ENCODE results near the gene GRK2.

DNA sequence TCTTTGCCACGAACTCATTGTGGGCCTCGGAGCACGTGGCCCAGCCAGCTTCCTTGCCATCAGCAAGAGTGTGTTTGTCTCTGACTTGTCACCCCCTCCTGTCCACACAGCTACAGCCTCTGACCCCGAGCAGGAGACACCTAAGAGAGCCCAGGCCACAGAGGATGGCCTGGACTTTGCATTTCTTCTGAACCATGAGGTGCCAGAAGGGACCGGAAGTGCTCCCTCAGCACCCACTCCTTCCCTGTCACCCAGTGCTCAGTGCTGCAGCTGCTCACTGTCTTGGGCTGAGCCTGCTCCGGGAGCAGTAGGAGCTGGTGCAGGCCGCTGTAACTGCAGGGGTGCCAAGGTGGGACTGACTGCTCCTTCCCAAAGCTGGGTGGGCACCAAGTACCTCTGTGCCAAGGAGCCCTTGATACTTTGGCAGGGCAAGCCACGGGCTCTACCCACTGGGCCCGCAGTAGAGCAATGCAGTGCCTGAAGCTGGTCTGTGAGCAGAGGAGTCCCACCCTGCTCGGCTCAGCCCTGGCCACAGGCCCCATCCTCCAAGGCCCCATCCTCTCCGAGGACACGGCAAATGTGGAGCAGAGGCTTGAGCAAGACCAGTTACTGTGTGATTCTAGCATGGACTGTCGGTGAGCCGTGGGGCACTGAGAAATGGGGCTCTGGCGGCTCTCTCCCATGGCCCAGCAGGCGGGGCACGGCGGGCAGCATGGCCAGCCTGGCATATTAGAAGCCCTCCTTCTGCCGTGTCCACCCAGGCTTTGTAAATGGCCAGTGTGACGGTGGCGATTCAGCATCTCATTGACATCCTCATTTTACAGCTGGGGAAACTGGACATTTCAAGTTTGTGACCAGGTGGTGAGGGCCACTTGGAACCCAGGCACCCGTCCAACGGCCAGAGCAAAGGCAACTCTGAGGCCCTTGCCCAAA lies 6.3 kb downstream of the GRK2 start:
- TF ChIP-seq YY1 (IDR thresholded peaks at IDR 0.05; ENCODE audit: low read depth) (no peak), EP300 (IDR thresholded peaks at IDR 0.05; ENCODE audit: borderline replicate concordance) (no peak), CEBPB (IDR thresholded peaks at IDR 0.05) (no peak), TAF1 (IDR thresholded peaks at IDR 0.05; ENCODE audit: low read depth) (no peak), RAD21 (IDR thresholded peaks at IDR 0.05; ENCODE audit: low read depth) (no peak), FOXM1 (IDR thresholded peaks at IDR 0.05; ENCODE audit: borderline replicate concordance, low read depth) (no peak), ZBTB7A (IDR thresholded peaks at IDR 0.05; ENCODE audit: low read depth) (no peak), CREB1 (IDR thresholded peaks at IDR 0.05; ENCODE audit: low read depth) (no peak), TEAD4 (IDR thresholded peaks at IDR 0.05) (no peak), TCF12 (IDR thresholded peaks at IDR 0.05; ENCODE audit: low read depth) (no peak), EGR1 (IDR thresholded peaks at IDR 0.05) (no peak)
- TF ChIP-seq, protein P1, sequence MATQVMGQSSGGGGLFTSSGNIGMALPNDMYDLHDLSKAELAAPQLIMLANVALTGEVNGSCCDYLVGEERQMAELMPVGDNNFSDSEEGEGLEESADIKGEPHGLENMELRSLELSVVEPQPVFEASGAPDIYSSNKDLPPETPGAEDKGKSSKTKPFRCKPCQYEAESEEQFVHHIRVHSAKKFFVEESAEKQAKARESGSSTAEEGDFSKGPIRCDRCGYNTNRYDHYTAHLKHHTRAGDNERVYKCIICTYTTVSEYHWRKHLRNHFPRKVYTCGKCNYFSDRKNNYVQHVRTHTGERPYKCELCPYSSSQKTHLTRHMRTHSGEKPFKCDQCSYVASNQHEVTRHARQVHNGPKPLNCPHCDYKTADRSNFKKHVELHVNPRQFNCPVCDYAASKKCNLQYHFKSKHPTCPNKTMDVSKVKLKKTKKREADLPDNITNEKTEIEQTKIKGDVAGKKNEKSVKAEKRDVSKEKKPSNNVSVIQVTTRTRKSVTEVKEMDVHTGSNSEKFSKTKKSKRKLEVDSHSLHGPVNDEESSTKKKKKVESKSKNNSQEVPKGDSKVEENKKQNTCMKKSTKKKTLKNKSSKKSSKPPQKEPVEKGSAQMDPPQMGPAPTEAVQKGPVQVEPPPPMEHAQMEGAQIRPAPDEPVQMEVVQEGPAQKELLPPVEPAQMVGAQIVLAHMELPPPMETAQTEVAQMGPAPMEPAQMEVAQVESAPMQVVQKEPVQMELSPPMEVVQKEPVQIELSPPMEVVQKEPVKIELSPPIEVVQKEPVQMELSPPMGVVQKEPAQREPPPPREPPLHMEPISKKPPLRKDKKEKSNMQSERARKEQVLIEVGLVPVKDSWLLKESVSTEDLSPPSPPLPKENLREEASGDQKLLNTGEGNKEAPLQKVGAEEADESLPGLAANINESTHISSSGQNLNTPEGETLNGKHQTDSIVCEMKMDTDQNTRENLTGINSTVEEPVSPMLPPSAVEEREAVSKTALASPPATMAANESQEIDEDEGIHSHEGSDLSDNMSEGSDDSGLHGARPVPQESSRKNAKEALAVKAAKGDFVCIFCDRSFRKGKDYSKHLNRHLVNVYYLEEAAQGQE (IDR thresholded peaks at IDR 0.05; ENCODE audit: low read depth), result no peak
- TF ChIP-seq, protein P2, sequence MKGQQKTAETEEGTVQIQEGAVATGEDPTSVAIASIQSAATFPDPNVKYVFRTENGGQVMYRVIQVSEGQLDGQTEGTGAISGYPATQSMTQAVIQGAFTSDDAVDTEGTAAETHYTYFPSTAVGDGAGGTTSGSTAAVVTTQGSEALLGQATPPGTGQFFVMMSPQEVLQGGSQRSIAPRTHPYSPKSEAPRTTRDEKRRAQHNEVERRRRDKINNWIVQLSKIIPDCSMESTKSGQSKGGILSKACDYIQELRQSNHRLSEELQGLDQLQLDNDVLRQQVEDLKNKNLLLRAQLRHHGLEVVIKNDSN (IDR thresholded peaks at IDR 0.05), result no peak
- TF ChIP-seq, protein P3, sequence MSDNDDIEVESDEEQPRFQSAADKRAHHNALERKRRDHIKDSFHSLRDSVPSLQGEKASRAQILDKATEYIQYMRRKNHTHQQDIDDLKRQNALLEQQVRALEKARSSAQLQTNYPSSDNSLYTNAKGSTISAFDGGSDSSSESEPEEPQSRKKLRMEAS (IDR thresholded peaks at IDR 0.05), result no peak
